Measurements from ENCODE around the gene TECPR2.

The TECPR2 gene

DNA sequence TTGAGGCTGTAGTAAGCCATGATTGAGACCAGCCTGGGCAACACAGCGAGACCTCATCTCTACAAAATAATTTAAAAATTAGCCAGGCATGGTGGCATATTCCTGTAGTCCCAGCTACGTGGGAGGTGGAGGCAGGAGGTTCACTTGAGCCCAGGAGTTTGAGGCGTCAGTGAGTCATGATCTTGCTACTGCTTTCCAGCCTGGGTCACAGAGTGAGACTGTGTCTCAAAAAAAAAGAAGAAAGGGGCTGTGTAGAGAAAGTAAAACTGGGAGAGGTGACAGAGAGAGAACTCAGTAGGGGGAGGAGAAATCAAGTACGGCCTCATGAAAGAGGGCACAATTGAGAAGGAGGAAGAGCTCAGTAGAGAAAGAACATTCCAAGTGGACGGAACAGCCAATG lies 12.4 kb downstream of the TECPR2 start:
- DNase-seq, result no peak

DNA sequence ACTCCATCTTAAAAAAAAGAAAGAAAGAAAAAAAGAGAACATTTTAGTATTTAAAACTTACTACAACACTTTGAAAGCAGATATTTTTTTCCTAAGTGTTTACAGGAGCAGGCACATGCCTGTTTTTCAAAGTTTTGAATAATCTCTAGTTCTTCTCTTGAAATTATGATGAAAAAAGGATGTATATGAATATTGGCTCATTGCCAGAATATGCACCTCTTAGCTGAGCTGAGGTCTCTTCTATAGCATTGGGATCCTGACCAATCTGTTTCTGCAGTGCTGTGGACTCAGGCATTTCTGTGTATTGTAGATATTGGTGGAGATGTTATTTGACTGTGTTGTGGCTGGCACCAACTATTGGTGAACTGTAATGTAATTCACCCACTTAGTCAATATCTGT lies 15.0 kb downstream of the TECPR2 start:
- no peak for DNase-seq

DNA sequence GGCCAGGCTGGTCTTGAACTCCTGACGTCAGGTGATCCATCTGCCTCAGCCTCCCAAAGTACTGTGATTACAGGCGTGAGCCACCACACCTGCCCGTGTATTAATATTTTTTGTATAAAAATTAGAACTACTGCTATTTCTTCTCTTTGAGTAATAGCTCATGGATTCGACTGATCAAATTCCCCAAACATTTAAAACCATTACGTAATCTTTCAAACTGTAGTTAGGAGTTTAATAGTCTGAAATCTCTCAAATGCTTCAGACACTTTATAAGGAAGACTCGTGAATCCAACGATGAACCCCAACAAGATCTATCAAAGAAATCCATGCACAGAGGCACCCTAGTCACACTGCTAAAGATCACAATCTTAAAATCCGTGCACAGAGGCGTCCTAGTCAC lies 16.1 kb downstream of the TECPR2 start:
- no peak for DNase-seq

DNA sequence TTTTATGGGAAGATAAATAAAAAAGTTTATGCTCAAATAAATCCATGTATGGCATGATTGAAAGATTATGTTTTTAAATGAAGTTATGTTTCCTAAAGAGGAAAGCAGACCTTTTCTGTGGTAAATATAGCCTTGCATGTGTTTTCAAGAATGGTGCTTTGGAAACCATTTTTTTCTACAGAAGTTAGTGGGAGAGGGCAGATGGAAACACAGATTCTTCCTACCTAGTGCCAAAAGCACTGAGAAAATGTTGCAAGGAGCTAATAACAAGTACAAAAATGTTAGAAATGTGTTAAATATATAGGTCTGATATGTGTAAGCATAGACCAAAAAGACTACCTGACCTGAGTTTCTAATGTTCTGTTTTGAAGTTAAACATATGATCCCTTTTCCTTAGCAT lies 24.3 kb downstream of the TECPR2 start:
- DNase-seq, result no peak

DNA sequence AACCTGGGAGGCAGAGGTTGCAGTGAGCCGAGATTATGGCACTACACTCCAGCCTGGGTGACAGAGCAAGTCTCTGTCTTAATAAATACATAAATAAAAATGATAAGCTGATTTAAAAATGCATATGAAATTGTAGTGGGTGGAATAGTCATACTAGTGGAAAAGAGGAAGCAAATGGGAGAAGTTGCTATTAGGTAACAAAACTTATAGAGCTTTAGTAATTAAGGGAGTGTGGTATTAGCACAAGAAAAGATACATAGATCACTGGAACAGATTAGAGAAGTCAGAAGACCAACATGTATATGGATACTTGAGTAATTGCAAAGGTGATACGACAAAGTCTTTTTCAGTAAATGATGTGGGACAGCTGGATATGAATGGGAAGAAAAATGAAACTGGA lies 26.5 kb downstream of the TECPR2 start:
- DNase-seq, result no peak

DNA sequence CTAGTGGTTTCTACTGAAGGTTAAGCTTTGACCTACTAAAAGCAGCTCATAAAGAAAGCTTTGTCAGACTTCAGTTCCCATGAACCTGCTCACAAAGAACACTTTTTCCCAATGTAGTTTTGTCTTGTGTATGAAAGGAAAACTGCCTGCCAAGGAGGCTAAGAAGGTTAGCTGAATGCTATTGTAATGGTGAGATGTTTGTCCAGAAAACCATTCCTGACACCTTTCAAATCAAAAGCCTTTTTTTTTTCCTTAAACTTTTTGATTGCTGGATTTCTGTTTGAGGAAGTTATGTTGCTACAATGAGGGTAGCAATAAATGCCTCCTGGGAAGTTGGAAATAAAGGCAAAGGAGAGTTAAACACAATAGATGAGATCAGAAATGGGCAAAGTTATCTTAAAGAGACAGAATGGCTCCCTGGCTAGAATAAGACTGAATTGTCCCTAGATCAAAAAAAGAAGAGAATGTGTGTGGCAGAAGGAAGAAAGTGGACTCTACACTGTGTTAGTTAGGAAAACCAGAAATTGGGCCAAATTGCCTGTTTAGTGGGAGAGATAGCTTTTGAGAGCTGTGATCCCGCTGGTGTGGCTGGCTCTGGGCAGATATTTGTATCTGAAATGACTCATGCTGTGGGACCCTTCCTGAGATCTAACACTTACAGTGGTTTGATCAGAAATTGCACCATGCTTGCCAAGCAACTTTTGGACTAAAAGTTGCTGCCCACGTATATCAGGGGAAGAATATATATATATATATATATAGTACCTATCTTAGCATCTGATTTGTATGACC lies 27.5 kb downstream of the TECPR2 start:
- no peak for DNase-seq

DNA sequence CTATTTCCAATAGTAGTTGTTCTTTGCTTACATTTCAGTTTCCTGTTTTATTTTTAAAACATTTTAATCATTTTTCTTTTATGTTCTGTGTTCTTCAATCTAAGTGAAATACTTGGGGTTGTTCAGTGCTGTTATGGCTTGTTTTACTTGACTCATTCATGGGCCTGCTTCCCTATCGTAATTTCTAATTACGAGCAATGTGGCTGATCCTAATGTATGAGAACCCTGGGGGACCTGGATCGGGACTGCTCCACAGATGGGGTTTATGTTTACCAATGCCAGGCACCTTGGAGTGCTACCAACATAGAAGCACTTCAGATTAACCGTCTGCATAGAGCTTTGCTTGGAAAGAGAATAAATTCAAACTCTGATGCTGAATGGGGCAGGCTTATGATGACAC lies 29.8 kb downstream of the TECPR2 start:
- no peak for DNase-seq

DNA sequence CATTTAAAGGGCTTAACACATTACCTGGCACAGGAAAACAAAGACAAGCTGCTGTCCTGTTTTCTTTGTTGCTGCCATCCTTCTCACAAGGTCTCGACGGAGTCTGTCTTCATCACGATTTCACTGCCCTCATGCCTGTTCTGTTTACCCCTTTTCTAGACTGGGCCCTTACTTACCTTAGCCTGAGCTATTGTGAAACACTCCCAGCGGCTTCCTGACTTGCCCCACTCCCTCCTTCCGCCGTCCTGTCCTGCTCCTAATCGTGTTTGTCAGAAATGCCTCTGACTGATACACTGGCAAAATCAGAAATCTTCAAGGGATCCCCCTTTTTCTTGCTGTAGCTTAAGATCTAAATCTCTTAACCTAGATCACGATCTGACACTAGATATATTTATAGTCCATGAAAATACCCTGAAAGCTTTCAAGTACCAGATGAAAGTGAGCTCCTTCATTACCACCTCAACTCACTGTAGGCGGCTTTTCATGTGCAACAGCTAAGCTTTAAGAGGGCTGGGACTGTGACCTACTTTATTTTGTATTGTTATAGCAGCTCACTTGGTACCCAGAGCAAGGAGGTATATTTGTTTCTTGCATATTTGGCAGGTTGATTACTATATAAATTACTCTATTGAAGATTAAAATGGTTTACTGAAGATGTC lies 32.1 kb downstream of the TECPR2 start:
- no peak for DNase-seq

DNA sequence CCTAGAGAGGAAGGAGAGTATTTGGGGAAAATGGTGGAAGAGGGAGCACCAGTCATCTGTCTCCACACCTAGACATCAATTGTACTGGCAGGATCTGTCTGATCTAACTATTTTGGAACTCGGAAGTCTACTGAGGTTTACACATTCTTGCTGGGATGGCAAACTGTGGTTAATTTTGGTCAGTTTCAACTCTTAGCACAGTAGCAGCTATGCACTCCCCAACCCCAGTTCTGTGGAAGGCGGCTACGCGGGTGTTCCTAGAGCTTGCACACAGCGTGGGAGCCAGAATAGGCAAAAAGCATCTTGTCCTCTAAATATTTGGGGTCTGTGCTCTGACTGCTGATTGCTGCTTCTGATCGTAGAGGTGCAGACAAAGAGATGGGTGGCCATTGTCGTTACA lies 33.8 kb downstream of the TECPR2 start:
- no peak for DNase-seq

DNA sequence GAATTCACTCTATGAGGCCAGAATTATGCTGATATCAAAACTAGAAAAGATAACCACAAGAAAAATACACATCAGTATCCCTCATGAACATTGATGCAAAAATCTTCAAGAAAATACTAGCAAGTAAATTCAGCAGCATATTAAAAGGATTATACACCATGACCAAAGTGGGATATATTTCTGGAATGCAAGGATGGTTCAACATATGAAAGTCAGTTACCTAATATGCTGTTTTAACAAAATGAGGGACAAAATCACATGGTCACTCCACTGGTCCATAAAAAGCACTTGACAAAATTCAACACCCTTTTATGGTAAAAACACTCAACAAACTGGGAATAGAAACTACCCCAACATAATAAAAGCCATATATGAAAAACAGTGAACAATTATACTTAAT lies 40.3 kb downstream of the TECPR2 start:
- DNase-seq, result no peak

DNA sequence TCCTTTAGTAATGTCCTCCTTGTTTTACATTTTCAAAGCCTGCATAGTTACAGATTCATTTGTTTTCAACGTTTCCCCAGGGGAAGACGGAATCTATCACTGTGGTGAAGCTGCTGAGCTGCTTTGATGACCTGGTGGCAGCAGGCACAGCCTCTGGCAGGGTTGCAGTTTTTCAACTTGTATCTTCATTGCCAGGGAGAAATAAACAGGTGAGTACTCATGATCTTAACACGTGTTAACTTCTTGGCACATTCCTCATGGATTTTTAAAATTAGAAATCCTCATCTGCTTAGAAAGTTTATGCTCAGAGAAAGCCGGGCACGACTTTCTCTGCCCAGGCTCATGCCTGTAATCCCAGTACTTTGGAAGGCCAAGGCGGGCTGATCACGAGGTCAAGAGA lies 44.5 kb downstream of the TECPR2 start:
- DNase-seq, result no peak

DNA sequence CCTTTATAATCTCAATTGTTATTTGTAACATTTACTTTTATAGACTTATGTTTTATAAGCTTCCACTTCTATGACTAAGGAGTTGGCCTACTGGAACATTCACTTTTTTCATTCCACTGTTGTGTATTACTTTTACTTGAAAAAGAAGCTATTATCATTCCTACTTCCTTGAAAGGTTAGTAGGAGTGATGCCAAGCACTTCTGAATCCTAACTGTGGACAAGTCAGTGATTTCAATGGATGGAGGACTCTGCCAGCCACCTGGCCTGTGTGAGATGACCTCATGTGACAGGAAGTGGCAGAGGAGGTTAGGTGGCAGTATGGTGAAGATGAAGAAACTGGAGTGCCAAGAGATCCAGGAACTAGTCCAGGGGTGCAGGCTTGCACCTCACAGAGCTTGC lies 46.0 kb downstream of the TECPR2 start:
- DNase-seq, result no peak

DNA sequence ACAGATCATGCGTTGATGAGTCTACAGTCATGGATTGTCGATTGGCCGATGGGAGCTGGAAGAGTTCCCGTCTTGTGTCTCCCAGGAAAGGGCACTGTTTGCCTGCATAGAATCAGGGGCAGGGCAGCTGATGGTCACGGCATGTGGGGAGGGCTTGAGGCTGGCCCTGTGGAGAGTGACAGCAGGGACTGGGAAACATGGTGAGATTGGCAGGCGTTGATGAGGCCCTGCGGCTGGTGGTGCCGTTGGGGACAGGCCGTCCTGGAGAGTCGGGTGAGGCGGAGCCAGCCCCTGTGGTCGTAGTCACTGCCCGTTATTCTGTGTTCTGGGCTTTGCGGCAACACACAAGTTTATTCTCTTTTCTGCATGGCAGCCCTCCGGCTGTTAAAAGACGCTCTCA lies 52.9 kb downstream of the TECPR2 start:
- DNase-seq, result no peak

DNA sequence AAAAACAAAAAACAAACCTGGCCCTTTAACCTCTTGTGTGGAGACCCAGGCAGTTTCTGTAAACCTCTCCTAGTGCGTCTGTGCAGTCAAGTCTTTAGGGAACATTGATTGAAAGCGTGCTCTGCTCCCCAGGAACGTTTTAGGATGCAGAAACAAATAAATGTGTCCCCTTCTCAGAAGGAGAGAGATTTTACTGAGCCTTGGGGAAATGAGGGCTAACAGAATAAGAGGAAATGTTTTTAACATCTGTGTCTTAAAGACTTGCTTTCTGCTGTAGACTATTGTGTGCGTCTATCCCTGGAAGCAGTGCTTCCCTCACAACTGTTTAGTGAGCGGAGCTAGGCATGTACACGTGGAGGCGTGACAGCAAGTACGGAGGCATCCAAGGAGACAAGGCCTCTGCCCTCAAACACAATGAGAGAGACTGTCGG lies 54.3 kb downstream of the TECPR2 start:
- no peak for DNase-seq

DNA sequence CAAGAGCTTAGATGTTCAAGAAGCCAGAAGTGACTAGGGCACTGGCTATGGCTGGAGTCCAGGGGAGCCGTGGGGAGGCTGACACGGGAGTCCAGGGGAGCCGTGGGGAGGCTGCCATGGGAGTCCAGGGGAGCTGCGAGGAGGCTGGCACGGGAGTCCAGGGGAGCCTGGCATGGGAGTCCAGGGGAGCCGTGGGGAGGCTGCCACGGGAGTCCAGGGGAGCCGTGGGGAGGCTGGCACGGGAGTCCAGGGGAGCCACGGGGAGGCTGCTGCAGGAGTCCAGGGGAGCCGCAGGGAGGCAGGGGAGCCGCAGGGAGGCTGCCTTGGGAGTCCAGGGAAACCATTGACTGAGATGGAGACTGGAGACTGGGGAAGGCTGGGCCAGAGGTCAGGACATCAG lies 54.9 kb downstream of the TECPR2 start:
- DNase-seq, result no peak

DNA sequence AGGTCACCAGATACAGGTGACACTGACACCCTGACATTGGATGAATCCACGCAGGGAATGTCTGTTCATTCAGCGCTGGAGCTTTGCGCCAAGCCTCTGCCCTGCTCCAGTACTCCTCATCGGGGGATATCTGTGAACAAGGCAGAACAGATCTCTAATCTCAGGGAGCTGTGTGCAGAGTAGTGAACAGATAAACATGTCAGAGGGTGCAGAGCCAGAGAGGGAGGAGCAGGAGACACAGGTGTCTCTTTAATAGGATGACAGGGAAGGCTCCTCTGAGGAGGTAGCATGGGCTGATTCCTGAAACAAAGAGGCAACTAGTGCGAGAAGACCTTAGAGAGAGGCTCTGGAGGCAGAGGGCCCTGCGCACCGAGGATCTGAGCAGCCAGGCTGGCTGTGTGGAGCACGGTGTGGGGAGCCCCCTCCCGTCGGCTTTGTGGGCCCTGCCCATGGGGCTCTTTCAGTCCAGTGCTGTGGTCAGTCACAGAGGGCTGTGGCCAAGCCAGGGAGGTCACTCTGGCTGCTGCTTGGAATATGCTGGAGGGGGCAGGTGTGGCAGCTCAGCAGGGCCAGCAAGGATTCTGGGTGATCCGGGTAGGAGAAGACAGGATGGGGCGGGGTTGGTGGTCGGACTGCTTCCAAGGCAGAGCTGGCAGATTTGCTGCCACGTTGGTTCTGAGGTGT lies 55.6 kb downstream of the TECPR2 start:
- no peak for DNase-seq

DNA sequence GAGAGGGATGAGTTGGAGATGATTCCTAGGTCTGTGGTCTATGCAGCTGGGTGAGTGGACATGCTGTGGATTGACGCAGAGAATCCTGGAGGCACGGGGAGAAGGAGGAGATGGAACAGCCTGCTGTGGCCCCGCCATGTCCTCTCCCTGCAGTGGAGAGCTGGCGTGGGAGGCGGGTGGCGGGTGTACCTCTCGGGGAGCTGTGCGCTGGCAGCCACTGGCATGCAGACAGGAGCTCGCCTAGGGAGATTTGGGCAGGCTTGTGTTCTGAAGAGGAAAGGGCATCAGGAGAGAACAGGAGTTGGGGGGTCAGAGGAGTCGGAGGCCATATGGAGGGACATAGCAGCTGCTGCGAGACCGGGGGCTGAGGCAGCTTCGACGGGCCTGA lies 56.1 kb downstream of the TECPR2 start:
- DNase-seq, result no peak

DNA sequence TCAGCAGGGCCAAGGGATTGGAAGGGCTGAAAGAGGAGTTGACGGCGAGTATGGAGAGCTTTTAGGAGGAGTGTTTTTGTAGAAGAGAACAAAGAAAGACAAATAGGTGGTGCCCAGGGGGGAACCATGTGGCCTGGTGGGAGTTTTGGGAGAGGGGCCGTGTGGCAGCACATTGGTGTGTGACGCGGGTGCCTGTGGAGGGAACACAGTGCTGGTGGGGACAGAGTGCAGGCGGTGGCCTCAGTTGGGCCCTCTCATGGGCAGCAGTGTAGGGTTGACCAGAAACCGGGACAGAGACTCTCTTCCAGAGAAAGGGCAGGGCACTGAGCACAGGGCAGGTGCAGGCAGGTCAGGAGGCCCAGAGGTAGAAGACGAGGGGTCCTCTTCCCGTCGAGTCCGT lies 56.5 kb downstream of the TECPR2 start:
- no peak for DNase-seq

DNA sequence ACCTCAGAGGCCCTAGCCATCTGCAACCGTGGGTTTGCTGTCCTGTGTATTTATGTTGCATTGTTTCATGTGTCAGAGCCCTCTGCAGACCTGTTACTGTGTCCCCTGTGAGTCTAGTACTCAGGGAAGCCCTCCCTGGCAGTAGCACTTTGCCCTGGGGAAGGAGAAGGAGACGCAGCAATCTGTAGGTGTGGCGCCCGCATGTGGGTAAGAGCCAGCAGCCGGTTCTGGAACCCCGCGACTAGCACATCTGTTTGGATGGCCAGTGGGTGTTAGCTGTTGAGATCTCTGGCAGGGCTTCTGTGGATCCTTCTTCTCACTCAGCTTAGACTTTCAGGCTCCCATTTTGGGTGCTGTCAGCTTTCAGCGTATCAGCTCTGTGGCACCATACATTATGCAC lies 57.0 kb downstream of the TECPR2 start:
- DNase-seq, result no peak

DNA sequence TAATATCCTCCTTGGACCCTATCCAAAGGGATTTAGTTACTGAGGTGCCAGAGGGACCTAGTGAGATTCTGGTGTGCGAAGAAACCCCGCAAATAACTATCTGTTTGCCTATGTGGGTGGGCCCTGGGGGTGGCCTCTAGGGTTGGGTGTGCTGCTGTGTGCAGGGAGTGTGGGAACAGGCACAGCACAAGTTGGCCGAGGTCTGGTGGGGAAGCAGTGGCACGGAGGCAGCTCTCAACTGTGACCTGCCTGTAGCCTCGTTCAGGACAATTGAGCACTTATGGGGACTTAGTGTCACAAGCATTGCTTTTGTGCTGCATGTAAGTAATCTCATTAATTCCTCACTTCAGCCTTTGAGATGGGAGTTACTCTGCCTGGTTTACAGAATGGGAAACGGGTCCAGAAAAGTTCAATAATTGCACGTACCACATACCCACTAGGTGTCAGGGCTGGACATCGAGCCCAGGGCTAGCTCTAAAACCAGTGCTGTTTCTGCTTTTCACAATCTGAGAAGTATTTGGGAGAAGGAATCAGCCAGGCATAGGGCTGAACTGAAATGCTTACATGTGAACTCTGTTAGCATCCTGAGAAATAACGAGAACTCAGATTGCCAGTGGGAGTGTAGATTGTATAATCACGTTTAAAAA lies 58.8 kb downstream of the TECPR2 start:
- no peak for DNase-seq

DNA sequence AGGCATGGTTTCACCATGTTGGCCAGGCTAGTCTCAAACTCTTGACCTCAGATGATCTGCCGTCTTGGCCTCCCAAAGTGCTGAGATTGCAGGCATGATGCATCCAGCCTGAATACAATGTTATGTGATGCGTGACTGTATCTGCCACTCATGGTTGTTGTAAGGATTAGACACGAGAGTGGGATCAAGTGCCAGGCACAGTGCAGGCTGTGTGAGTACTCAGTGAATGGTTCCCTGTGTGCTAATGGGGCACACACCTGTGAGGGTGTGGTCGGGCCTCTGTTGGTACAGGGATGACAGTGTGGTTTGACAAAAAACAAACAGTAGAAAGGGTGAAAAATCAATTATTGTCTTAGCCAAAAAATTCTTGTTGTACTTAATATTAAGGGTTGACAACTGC lies 61.8 kb downstream of the TECPR2 start:
- no peak for DNase-seq

DNA sequence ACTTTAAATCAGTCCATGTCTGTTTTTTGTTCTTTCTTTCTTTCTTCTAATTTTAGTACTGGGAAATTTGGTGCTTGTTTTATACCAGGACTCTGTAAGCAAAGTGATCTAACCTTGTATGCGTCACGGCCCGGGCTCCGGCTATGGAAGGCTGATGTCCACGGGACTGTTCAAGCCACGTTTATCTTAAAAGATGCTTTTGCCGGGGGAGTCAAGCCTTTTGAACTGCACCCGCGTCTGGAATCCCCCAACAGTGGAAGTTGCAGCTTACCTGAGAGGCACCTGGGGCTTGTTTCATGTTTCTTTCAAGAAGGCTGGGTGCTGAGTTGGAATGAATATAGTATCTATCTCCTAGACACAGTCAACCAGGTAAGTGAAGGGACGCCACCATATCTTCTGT lies 62.2 kb downstream of the TECPR2 start:
- DNase-seq, result no peak

DNA sequence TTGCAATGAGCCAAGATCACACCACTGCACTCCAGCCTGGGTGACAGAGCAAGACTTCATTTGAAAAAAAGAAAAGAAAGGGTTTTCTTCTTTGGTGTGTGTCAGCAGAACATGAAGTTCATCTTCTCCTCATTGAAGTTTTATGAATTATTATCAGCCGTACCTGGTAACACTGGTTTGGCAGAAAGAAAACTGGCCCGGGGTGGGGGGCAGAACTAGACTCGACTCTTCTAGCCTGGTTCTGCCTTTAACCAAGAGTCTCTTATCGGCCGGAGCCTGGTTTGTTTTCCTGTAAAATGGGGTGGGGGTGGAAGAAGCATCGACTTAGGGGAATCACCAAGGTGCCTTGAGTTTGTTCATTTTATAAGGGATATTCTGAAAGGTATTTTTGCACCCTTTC lies 64.1 kb downstream of the TECPR2 start:
- DNase-seq, result no peak

DNA sequence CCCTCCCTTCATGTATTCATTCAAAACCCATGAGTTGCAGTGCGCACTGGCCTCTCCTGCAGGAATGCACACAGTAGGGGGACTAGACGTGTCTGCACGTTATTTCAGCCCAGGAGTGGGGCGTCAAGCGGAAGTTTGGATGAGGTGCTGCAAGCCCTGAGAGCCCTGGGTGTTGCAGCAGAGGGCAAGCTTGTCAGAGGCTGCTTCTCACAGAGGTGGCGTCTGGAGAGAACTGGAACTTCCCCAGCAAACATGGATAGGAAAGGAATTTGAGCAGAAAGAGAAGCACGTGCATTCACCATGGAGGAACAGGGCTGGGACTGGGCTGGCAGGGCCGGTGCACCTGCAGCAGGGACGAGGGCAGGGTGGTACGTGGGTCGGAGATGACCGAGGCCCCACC lies 64.9 kb downstream of the TECPR2 start:
- DNase-seq, result no peak

All from NK-92 treated with Interleukin-12 subunit alpha and Interleukin-12 subunit beta, amount 100 ng/mL, for 24 hours (cell line).